GM12892 (cell line): ENCODE measurements around the gene CDC14B.

Experiments
- POLR2A ChIP-seq: IDR thresholded peaks from 2 replicates; pipeline ENCODE4 v1.6.1; 2011; ENCODE audit warnings: low read depth, low read length, control low read depth
- POLR2AphosphoS5 ChIP-seq: IDR thresholded peaks from 2 replicates; pipeline ENCODE4 v1.6.1; 2011; ENCODE audit warnings: low read depth, low read length, control low read depth

DNA sequence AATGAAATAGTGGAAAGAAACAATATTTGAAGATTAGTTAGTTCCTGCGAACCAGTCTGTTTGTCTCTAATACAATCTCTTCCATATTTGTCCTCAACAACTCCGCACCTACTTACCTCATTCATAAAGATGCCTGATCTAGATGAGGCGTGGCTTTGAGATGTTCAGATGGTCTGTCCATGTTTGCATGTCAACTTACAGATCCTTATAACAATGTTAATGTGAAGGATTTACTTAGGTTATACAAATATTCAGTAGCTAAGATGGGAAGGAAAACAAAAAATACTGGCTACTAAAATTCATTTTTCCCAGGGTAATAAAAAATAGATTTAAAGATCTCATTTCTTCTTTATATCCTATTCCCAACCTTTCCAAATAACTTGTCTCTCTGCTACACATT lies 8.3 kb downstream of the CDC14B start:
- TF ChIP-seq POLR2A = no peak
- no peak for TF ChIP-seq POLR2AphosphoS5
